ENCODE data around the gene FOXA2.

FOXA2 gene

GRCh38 chr20:22567944-22568871 is 16.2 kb downstream of the FOXA2 start:
- Histone ChIP-seq H3K27ac (no peak overlapping the region), H3K4me3 (peak overlapping the region; percentile 25)
- TF ChIP-seq CTCF (IDR thresholded peaks at IDR 0.05): no peak
- no peak for DNase-seq (ENCODE audit: low spot score)

GRCh38 chr20:22566876-22567658 is 17.3 kb downstream of the FOXA2 start:
- Histone ChIP-seq H3K27ac (no peak overlapping the region), H3K4me3 (no peak overlapping the region)
- no peak for TF ChIP-seq CTCF (IDR thresholded peaks at IDR 0.05)
- DNase-seq (ENCODE audit: low spot score): no peak

- Histone ChIP-seq H3K27ac (no peak overlapping the region), H3K4me3 (no peak overlapping the region)
- no peak for DNase-seq (ENCODE audit: low spot score)
- TF ChIP-seq CTCF (IDR thresholded peaks at IDR 0.05): no peak
These were observed 21.1 kb downstream of the FOXA2 start for GRCh38 chr20:22563062-22563965.

GRCh38 chr20:22562620-22563019 is 21.8 kb downstream of the FOXA2 start:
- no peak for TF ChIP-seq CTCF (IDR thresholded peaks at IDR 0.05)
- no peak for DNase-seq (ENCODE audit: low spot score)

GRCh38 chr20:22561965-22562577 is 22.3 kb downstream of the FOXA2 start:
- no peak for DNase-seq (ENCODE audit: low spot score)
- Histone ChIP-seq H3K27ac (no peak overlapping the region), H3K4me3 (no peak overlapping the region)
- no peak for TF ChIP-seq CTCF (IDR thresholded peaks at IDR 0.05)

More at GRCh38 chr20:22562620-22563019, 21.8 kb downstream of the FOXA2 start:
- no peak overlapping the region for H3K4me3 ChIP-seq
- no peak overlapping the region for H3K27ac ChIP-seq

GRCh38 chr20:22560817-22561216 is 23.6 kb downstream of the FOXA2 start:
- no peak for TF ChIP-seq CTCF (IDR thresholded peaks at IDR 0.05)
- no peak overlapping the region for H3K4me3 ChIP-seq
- DNase-seq (ENCODE audit: low spot score): no peak
- no peak overlapping the region for H3K27ac ChIP-seq
